Peyer's patch (tissue), 4 donors: ENCODE data around the gene PKNOX2.

Source experiments
- CTCF ChIP-seq, 6 experiments: fragments of 450-650 bp in 4 of 6; fragments of 200-600 bp in 2 of 6; sonication (generic) in 1 of 6; IDR thresholded peaks; one replicate each; pipeline ENCODE4 v1.5.1; 2017 to 2019; ENCODE audit warnings: antibody characterized with exemption in 6 of 6, mild to moderate bottlenecking in 3 of 6, moderate library complexity in 1 of 6
- POLR2A ChIP-seq, 2 donors: fragments of 450-650 bp; IDR thresholded peaks; one replicate each; pipeline ENCODE4 v1.5.1; 2017; ENCODE audit warnings: antibody characterized with exemption in 2 of 2, mild to moderate bottlenecking in 2 of 2, moderate library complexity in 2 of 2

GRCh38 chr11:125348141-125348651, 183.6 kb downstream of the PKNOX2 start:
- TF ChIP-seq CTCF (IDR thresholded peaks at IDR 0.05): no peak
- no peak for TF ChIP-seq POLR2A (IDR thresholded peaks at IDR 0.05)
